H54 (cell line): ENCODE measurements around the gene WRAP73.

Experiments
- DNase-seq: peaks from one replicate; pipeline ENCODE4 v3.0.0; 2011; ENCODE audit warnings: low spot score, mixed read lengths; ENCODE audit not compliant: insufficient read length
- FAIRE-seq: peaks from 3 replicates; lab custom pipeline; 2011; peaks lifted over from hg19 to GRCh38; lab: Jason Lieb, UNC
- POLR2A ChIP-seq: IDR thresholded peaks from 2 replicates; pipeline ENCODE4 v1.6.1; 2011; ENCODE audit warnings: low read depth, mild to moderate bottlenecking, low read length

The WRAP73 gene

DNA sequence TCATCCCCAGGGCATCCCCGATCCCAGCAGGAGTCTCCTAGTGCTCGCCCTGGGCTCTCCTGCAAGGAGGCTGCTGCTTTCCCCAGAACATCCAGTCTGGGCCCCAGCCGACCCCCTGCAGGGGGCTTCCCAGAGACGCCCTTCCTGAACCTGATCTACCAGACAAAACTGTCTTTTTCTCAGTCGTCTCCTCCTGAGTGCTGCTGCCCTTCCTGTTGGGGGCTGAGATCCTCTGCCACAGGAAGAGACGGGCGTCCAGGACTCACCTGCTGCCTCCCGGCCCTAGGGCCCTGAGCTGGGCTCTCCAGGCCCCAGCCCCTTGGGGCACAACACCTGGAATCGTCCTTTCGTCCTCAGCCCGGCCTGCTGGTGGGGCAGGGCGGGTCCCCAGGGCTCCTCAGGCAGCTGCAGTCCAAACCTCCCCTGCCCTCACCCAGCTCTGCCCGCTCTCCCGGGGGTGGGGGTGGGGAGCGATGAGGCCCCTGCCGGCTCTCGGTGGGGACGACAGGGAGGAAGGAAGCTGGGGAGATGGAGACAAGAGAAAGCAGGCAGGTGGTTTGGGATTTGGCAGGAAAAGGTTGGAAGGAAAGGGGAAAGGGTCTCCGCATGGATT is 39.3 kb upstream of the WRAP73 start:
- FAIRE-seq (no peak), DNase-seq (no peak)
- TF ChIP-seq POLR2A = no peak

DNA sequence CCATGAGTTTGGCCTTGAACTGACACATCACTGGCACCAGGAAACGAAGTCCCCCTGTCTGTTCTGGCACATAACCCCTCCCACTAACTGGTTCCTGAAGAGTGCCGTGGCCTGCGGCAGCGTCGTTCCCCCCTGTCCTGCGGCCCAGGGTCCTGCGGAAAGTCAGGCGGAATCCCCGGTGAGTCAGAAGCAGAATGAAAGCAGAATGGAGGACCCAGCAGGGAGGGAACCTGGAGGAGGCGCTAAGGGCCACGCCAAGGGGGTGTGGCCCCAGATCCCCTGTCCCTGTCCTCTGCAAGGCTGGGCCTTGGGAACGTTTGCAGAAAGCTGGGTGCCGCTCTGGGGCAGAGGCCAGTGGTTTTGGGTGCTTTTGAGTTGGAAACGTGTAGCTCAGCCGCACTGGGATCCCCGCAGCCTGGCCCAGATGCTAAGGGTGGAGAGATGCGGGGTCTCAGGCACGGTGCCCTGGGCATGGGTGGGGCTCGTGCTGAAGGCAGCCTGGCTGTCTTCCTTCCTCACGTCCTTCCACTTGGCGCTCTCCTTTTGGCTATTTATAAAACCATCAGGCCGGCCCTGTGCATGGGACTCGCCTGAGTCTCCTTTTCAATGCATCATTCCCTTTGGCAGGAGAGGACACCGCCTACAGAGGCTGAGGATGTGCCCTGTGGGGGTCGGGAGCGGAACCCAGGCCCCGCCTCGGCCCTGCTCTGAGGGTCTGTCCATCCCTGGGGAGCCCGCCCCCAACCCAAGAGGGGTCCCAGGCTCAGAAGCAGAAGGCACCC is 38.6 kb upstream of the WRAP73 start:
- no peak for FAIRE-seq
- DNase-seq = no peak
- TF ChIP-seq POLR2A = no peak

DNA sequence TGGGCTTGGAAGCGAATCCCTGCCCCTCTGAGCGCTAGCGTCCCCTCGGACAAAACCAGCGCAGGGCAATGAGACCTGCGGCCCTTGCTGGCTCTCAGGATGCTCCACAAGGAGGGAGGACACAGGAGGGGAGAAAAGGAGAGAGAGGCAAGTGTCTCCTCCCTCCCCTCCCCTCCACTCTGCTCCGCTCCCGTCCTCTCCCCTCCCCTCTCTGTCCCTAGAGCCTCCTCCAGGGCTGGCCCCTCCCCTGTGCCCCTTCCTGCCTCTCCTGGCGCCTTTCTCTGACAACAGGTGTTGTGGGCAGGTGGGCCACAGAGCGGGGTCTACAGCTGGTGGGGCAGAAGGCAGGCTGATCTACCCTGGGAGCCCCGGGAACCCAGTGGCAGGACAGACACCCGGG is 37.6 kb upstream of the WRAP73 start:
- no peak for FAIRE-seq
- DNase-seq = no peak
- TF ChIP-seq POLR2A = no peak

DNA sequence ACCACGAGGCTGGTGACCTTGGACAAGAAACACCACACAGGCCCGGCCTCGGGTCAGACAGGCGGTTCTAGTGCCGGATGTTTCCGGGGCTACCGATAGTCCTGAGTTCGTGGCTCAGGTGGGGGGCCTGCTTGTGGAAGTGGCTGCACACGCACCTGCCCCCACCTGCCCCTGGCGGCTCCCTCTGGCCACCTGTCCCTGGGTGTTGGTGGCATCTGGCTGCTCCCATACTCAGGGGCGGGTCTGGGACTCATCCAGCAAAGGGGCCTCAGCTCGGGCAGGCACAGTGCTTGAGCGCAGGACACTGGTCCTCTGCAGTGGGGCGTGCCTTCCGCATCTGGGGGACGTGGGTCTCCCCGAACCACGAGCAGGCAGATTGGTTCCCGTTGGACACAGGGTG is 36.0 kb upstream of the WRAP73 start:
- FAIRE-seq (no peak), DNase-seq (no peak)
- no peak for TF ChIP-seq POLR2A

DNA sequence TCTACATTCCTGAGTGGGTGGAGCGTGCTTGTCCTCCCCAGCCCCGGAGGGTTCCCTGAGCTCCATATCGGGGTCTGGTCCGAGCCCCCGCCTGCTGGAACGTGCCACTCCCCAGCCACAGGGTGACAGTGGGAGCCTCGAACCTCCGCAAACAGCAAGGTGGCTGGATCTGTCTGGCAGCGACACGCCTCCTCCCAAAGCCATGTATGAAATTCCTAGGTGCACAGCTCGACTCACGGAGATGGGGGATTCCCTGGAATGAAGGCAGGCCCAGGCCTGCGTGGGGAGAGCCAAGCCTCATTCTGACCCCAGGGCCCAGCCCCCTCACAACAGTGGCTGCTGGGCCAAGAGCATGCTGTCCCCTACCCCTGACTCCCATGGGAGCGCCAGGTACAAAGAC is 35.3 kb upstream of the WRAP73 start:
- no peak for FAIRE-seq
- no peak for DNase-seq
- TF ChIP-seq POLR2A = no peak

DNA sequence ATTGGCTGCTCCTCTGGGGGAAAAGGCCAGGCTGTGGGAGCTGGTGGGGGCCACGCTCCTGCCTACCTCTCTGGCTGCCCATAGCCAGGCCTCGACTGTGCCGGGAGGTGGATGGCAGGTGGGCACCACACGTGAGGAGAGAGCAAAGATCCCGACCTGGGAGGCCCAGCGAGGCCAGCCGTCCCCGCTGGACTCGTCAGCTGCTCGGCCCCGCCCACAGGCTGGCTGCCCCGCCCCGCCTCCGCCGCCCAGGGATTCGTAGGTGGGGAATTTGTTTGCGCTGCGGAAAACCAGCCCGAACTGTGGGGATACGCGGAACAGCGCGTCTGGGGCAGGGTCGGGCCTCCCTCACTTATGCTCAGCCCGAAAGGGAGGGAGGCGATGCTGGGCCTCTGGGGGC is 34.1 kb upstream of the WRAP73 start:
- DNase-seq = no peak
- no peak for FAIRE-seq
- TF ChIP-seq POLR2A = no peak

DNA sequence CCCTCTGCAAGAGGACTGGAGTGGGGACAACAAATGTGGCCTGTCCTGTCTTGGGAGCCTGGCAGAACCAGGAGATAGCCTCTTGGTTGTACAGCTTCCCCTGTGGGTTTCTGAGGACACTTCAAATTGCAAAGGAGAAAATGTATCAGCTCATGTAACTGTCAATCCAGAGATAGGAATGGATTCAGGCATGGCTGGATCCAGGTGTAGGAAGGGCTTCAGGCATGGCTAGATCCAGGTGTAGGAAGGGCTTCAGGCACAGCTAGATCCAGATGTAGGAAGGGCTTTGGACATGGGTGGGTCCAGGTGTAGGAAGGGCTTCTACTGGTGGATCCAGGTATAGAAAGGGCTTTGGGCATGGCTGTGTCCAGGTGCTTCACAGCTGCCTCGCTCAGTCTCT is 33.3 kb upstream of the WRAP73 start:
- FAIRE-seq (no peak), DNase-seq (no peak)
- TF ChIP-seq POLR2A = no peak

DNA sequence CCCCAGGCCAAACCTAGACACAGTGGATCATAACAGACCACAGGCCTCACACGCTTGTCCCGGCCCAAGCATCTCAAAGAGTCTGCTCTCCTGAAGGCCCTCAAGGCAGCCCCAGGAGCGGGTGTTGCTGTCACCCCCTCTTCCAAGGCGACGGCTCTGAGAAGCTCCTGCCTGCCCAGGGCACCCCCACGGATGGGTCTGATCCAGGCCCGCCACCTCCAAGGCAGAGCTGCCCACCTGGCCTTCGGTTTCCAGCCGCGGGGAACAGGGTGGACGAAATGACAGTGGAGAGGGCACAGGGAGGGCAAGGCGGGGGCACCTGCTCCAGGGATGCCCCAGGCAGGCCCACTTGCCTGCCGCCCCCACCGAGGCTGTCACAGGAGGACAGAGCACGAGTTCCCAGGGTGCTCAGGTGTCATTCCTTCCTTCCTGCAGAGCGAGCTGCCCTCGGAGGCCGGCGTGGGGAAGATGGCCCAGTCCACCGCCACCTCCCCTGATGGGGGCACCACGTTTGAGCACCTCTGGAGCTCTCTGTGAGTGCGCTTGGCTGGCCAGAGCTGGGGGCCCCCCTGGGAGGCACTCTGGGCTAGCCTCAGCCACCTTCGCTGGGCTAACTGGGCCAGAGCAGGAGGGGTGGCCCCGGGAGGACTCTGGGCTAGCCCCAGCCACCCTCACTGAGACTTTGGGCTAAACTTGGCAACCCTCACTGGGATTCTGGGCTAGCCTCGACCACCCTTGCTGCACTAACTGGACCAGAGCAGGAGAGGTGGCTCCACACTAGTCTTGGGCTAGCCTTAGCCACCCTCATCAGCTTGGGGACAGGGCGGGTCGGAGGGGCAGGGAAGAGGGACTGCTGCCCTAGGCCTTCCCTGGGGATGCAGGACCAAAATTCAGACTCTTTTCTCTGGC is 32.2 kb upstream of the WRAP73 start:
- DNase-seq (no peak), FAIRE-seq (no peak)
- no peak for TF ChIP-seq POLR2A

DNA sequence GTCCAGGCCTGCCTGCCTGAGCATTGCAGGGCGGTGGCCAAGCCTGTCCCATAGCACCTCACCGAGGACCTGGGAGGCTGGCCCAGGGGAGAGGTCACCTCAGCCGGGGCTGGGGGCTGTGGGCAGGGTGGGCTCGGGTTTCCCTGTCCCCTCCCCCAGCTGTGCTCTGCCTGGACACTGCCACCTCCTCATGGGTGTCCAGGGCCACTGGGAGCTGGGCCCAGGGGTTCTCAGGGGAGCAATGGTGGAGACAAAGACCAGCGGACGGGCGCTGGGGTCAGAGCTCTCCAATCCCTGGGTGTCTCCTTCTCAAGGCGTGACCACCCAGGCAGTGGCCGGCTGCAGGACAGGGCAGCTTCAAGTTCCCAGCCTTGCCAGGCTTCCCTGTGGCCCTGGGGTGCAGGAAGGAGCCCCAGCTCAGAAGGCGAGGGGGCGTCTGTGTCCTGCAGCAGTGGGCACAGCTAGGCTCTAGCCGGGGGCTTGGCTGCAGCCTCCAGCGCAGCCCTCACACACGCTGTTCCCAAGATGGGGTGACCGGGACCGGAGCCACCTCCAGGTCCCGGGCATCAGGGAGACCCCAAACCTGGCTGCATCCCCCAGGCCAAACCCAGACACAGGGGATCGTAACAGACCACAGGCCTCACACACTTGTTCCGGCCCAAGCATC is 31.5 kb upstream of the WRAP73 start:
- TF ChIP-seq POLR2A = no peak
- FAIRE-seq (no peak), DNase-seq (no peak)

DNA sequence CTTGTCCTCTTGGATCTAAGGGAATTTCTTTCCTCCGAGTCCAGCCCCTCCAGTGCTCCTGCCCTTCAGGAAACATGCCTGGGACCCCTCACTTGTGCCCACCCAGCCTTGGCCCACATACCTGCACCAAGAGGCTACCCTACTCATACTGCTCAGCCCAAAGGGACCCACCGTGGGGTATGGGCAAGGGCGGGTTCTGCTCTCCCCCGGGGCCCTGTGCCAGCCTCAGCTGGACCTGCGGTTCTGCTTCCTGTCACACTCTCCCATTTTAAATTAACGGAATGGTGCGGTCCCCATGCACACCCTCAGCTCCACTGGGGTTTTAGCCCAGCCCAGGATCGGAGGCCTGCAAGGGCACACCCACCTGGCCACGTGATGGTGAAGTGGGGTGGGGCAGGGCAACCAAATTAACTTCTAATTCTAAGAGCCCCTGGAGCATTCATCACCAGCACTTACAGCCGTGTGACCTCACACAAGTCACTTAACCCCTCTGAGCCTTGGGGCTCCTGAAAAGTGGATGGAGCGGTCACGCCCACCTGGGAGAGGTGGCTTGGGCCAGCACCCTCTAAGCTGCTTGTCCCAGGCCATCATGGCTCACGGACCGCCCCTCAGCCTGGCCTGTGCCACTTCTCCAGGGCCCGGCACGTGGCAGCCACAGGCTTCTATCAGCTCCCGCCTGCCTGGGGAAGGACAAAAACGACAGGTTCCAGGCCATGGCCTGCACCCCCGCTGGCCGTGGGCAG is 30.8 kb upstream of the WRAP73 start:
- no peak for DNase-seq
- no peak for TF ChIP-seq POLR2A
- no peak for FAIRE-seq

DNA sequence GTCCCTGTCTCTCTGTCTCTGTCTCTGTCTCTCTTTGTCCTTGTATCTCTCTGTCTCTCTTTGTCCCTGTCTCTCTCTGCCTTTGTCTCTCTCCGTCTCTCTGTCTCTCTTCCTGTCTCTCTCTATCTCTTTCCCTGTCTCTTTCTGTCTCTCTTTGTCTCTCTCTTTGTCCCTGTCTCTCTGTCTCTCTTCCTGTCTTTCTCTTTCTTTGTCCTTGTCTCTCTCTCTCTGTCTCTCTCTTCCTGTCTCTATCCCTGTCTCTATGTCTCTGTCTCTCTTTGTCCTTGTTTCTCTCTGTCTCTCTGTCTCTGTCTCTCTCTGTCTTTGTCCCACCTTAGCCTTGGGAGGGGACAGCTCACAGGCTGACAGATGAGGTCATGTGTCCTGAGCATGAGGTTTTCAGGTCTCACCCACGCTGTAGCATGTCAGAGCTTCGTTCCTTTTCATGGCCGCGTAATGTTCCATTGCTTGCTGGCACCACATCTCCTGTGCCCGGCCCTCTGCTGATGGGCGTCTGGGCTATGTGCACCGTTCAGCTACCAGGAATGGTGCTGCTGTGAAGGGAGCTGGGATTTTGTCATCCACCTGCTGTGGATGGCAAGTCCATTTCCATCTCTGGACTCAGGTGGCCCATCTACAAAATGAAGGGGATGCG is 30.0 kb upstream of the WRAP73 start:
- DNase-seq (no peak), FAIRE-seq (no peak)
- no peak for TF ChIP-seq POLR2A

DNA sequence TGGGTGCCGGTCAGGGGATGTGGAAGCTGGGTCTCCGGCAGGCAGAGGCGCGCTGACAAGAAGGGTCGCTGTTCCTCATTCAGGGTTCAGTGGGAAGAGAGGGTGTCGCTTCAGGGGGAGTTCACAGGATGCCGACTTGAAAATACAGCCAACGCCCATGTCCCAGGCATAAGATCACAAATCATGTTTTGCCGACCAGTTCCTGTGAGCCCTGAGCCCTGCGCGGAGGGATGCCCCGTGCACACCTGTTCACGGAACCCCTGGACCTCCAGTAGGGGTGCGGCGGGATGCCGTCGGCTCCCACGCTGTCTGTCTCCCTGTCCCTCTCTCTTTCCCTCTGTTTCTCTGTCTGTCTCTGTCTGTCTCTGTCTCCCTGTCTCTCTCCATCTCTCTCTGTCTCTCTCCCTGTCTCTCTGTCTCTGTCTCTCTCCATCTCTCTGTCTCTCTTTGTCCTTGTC is 29.2 kb upstream of the WRAP73 start:
- FAIRE-seq (no peak), DNase-seq (no peak)
- TF ChIP-seq POLR2A = no peak
